ENCODE measurements around the gene ABCA10.
"Not testable (repeated sequence)": the region's sequence is repeated elsewhere in the genome, so short reads cannot be mapped to it uniquely, and the experiment has no call there.

Gene ABCA10

GRCh38 chr17:69230939-69231338 is 2.3 kb upstream of the ABCA10 start:
- no peak for DNase-seq

GRCh38 chr17:69228018-69228417 is 606 bp downstream of the ABCA10 start:
- no peak for DNase-seq

- DNase-seq = no peak
Observed at GRCh38 chr17:69227541-69227940, 1.1 kb downstream of the ABCA10 start.

- no peak for DNase-seq
Observed at GRCh38 chr17:69223809-69224208, 4.8 kb downstream of the ABCA10 start.

- no peak for DNase-seq
Observed at GRCh38 chr17:69222707-69223258, 5.8 kb downstream of the ABCA10 start.

- no peak for DNase-seq
Observed at GRCh38 chr17:69220098-69220497, 8.5 kb downstream of the ABCA10 start.

- DNase-seq = no peak
Observed at GRCh38 chr17:69218986-69219385, 9.6 kb downstream of the ABCA10 start.

- no peak for DNase-seq
Observed at GRCh38 chr17:69213059-69213813, 15.4 kb downstream of the ABCA10 start.

- no peak for DNase-seq
Observed at GRCh38 chr17:69208640-69209039, 20.0 kb downstream of the ABCA10 start.

- DNase-seq = no peak
Observed at GRCh38 chr17:69207151-69207550, 21.5 kb downstream of the ABCA10 start.

GRCh38 chr17:69198238-69198637 is 30.4 kb downstream of the ABCA10 start:
- no peak for DNase-seq

GRCh38 chr17:69196105-69196653 is 32.4 kb downstream of the ABCA10 start:
- DNase-seq = not testable (repeated sequence)

GRCh38 chr17:69192754-69193153 is 35.9 kb downstream of the ABCA10 start:
- no peak for DNase-seq

- no peak for DNase-seq
Observed at GRCh38 chr17:69188796-69189195, 39.8 kb downstream of the ABCA10 start.

GRCh38 chr17:69188064-69188463 is 40.6 kb downstream of the ABCA10 start:
- no peak for DNase-seq

- DNase-seq = no peak
Observed at GRCh38 chr17:69187294-69187693, 41.3 kb downstream of the ABCA10 start.

- DNase-seq = no peak
Observed at GRCh38 chr17:69179227-69179952, 49.2 kb downstream of the ABCA10 start.

GRCh38 chr17:69176457-69176795 is 52.2 kb downstream of the ABCA10 start:
- no peak for DNase-seq

GRCh38 chr17:69175625-69176456 is 52.8 kb downstream of the ABCA10 start:
- no peak for DNase-seq

GRCh38 chr17:69175262-69175624 is 53.4 kb downstream of the ABCA10 start:
- no peak for DNase-seq

- no peak for DNase-seq
Observed at GRCh38 chr17:69173118-69173517, 55.5 kb downstream of the ABCA10 start.

- DNase-seq = no peak
Observed at GRCh38 chr17:69170377-69170776, 58.2 kb downstream of the ABCA10 start.

- DNase-seq = not testable (repeated sequence)
Observed at GRCh38 chr17:69168642-69169041, 60.0 kb downstream of the ABCA10 start.

Data from C1 segment of cervical spinal cord (tissue), 14 donors.